ENCODE results near the gene CDKAL1. TPM values are rescaled to one million over a fixed set of nuclear protein-coding genes. Genes with fewer than 3 reads are reported as not detected.

The CDKAL1 gene
- total RNA-seq, 1 donor from 2014 or later: 24.8 TPM

GRCh38 chr6:20840675-20841074 is 306.4 kb downstream of the CDKAL1 start:
- Mint-ChIP-seq H3K27me3 (ENCODE audit: unreplicated experiment) (no peaks in the 10 kb centered on the region), H3K27ac (ENCODE audit: unreplicated experiment) (no peak overlapping the region), H3K4me3 (ENCODE audit: unreplicated experiment) (no peak overlapping the region), H3K9me3 (ENCODE audit: unreplicated experiment) (no peaks in the 10 kb centered on the region), H3K36me3 (ENCODE audit: unreplicated experiment) (no peaks in the 10 kb centered on the region), H3K4me1 (ENCODE audit: low read depth, unreplicated experiment) (no peaks in the 10 kb centered on the region)
- no peak for TF ChIP-seq CTCF (IDR thresholded peaks at IDR 0.05; ENCODE audit: partially characterized antibody, unreplicated experiment)
- DNase-seq: no peak

- H3K36me3 Mint-ChIP-seq (ENCODE audit: unreplicated experiment): no peaks in the 10 kb centered on the region
- no peak for TF ChIP-seq CTCF (IDR thresholded peaks at IDR 0.05; ENCODE audit: partially characterized antibody, unreplicated experiment)
- DNase-seq: no peak
Measured at GRCh38 chr6:20841806-20842205, 307.5 kb downstream of the CDKAL1 start.

DNA sequence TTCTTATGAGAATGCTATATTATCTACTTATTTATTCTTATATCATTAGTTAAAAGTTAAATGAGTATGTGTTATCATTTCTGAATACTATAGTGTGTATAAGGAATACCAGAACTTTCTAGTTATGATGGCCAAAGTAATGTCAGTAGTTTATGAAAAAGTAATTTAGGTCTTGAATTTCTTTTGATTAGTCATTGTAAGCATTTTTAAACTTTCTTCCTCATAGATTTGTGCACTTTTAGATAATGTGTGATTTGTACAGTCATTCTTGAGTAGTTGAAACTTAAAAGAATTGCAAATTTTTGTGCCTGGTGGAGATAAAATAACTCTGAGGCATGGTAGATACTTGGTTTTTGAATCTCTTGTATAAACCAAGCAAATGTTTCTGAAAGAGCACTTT is 311.3 kb downstream of the CDKAL1 start:
- TF ChIP-seq CTCF (IDR thresholded peaks at IDR 0.05; ENCODE audit: partially characterized antibody, unreplicated experiment): no peak
- peaks cover 9% of the 10 kb centered on the region for H3K4me1 Mint-ChIP-seq (ENCODE audit: low read depth, unreplicated experiment)
- H3K27me3 Mint-ChIP-seq (ENCODE audit: unreplicated experiment): no peaks in the 10 kb centered on the region
- DNase-seq: no peak
- no peak overlapping the region for H3K27ac Mint-ChIP-seq (ENCODE audit: unreplicated experiment)
- no peaks in the 10 kb centered on the region for H3K9me3 Mint-ChIP-seq (ENCODE audit: unreplicated experiment)
- H3K4me3 Mint-ChIP-seq (ENCODE audit: unreplicated experiment): no peak overlapping the region
- no peaks in the 10 kb centered on the region for H3K36me3 Mint-ChIP-seq (ENCODE audit: unreplicated experiment)

More at GRCh38 chr6:20841806-20842205, 307.5 kb downstream of the CDKAL1 start:
- Mint-ChIP-seq H3K4me1 (ENCODE audit: low read depth, unreplicated experiment) (no peaks in the 10 kb centered on the region), H3K9me3 (ENCODE audit: unreplicated experiment) (no peaks in the 10 kb centered on the region), H3K27me3 (ENCODE audit: unreplicated experiment) (no peaks in the 10 kb centered on the region), H3K27ac (ENCODE audit: unreplicated experiment) (no peak overlapping the region), H3K4me3 (ENCODE audit: unreplicated experiment) (no peak overlapping the region)

DNA sequence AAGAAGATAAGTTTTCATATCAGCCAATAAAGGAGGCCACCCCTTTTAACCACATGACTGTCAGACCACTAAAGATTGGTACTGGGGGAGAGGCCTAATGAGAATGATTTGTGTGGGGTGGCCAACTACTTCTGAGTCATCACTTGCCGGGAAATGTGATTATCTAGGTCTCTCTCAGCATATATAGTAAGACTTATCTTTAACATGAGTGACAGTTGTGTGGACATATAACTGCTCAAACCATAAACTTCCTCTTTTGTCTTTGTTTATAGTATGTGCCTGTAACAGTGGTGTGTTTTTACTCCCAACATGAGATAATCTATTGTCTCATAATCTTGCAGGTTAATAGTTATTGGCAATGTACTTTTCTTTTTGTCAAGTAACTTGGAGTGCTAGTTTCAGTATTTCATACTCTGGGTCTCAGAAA is 312.4 kb downstream of the CDKAL1 start:
- no peak for TF ChIP-seq CTCF (IDR thresholded peaks at IDR 0.05; ENCODE audit: partially characterized antibody, unreplicated experiment)
- peaks cover 15% of the 10 kb centered on the region for H3K4me1 Mint-ChIP-seq (ENCODE audit: low read depth, unreplicated experiment)
- no peaks in the 10 kb centered on the region for H3K9me3 Mint-ChIP-seq (ENCODE audit: unreplicated experiment)
- H3K4me3 Mint-ChIP-seq (ENCODE audit: unreplicated experiment): no peak overlapping the region
- H3K36me3 Mint-ChIP-seq (ENCODE audit: unreplicated experiment): no peaks in the 10 kb centered on the region
- no peaks in the 10 kb centered on the region for H3K27me3 Mint-ChIP-seq (ENCODE audit: unreplicated experiment)
- H3K27ac Mint-ChIP-seq (ENCODE audit: unreplicated experiment): no peak overlapping the region
- DNase-seq: no peak

DNA sequence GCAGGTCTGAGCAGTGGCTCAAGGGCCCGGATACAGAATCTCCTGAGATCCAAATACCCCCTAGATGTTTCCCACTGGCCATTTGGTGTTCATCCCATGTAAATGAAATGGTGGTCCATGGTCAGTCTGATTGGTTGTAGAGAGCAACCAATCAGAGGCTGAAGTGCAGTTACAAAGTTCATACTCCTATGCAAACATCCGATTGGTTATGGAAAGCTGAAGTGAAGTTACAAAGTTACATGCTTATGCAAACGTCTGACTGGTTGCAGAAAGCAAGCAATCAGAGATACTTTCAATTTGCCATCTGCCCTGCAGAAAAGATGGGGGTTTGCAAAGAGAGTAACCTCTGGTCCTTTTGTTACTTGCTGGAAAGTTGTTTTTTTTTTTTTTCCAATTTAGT is 313.6 kb downstream of the CDKAL1 start:
- no peak for TF ChIP-seq CTCF (IDR thresholded peaks at IDR 0.05; ENCODE audit: partially characterized antibody, unreplicated experiment)
- no peaks in the 10 kb centered on the region for H3K27me3 Mint-ChIP-seq (ENCODE audit: unreplicated experiment)
- H3K36me3 Mint-ChIP-seq (ENCODE audit: unreplicated experiment): no peaks in the 10 kb centered on the region
- no peak overlapping the region for H3K4me3 Mint-ChIP-seq (ENCODE audit: unreplicated experiment)
- H3K27ac Mint-ChIP-seq (ENCODE audit: unreplicated experiment): no peak overlapping the region
- DNase-seq: no peak
- H3K4me1 Mint-ChIP-seq (ENCODE audit: low read depth, unreplicated experiment): peaks cover 18% of the 10 kb centered on the region
- no peaks in the 10 kb centered on the region for H3K9me3 Mint-ChIP-seq (ENCODE audit: unreplicated experiment)

All from glutamatergic neuron (in vitro differentiated cells).